HEK293 (cell line): ENCODE data around the gene GNAT1.

Experiments
- CTCF ChIA-PET: fragments of 350-600 bp; formaldehyde crosslinking; extraction: SDS; loops from one replicate; lab custom pipeline; 2021; ENCODE audit warnings: antibody characterized with exemption; lab: Yijun Ruan, JAX
- POLR2A ChIA-PET: fragments of 300-600 bp; formaldehyde crosslinking; extraction: SDS; loops from one replicate; lab custom pipeline; 2020; ENCODE audit warnings: antibody characterized with exemption, inconsistent platforms; lab: Yijun Ruan, JAX
- H3K27ac ChIP-seq: fragments of 200-500 bp; sonication (Bioruptor generic); 2 replicates; pipeline ENCODE4 v1.5.1; 2014; ENCODE audit warnings: low read depth, low read length, control low read depth, inconsistent platforms; ENCODE audit errors: extremely low read depth
- H3K36me3 ChIP-seq, 2 experiments: fragments of 200-500 bp in 1 of 2; sonication (Bioruptor generic) in 1 of 2; 1 replicate in 1 of 2; 2 replicates in 1 of 2; pipeline ENCODE4 v1.5.1; 2014 to 2017; ENCODE audit warnings: inconsistent platforms in 2 of 2, low read length in 2 of 2; ENCODE audit not compliant: control insufficient read depth in 2 of 2, insufficient read depth in 1 of 2
- H3K4me1 ChIP-seq: fragments of 200-500 bp; sonication (Bioruptor generic); 2 replicates; pipeline ENCODE4 v1.5.1; 2014; ENCODE audit warnings: mild to moderate bottlenecking, low read length, inconsistent platforms; ENCODE audit not compliant: control insufficient read depth, insufficient read depth
- H3K4me3 ChIP-seq: 2 replicates; pipeline ENCODE4 v1.5.1; 2011; ENCODE audit warnings: low read depth, mild to moderate bottlenecking, control low read depth, low read length, moderate library complexity
- H3K9me3 ChIP-seq: fragments of 200-500 bp; sonication (Bioruptor generic); 2 replicates; pipeline ENCODE4 v1.5.1; 2014; ENCODE audit warnings: low read depth, low read length, inconsistent platforms; ENCODE audit not compliant: control insufficient read depth, insufficient read depth
- BCL6B ChIP-seq: fragments of 450-650 bp; formaldehyde crosslinking; IDR thresholded peaks from 2 replicates; pipeline ENCODE4 v1.5.1; 2017; ENCODE audit warnings: missing biosample characterization, missing genetic modification characterization
- GLIS1 ChIP-seq: fragments of 450-650 bp; formaldehyde crosslinking; IDR thresholded peaks from 2 replicates; pipeline ENCODE4 v1.5.1; 2016; ENCODE audit warnings: missing biosample characterization, missing genetic modification characterization
- HOXC10 ChIP-seq: sonication (generic); formaldehyde crosslinking; IDR thresholded peaks from 2 replicates; pipeline ENCODE4 v1.8.1; 2023; ENCODE audit warnings: mild to moderate bottlenecking, missing genetic modification reagents
- IKZF3 ChIP-seq: fragments of 450-650 bp; IDR thresholded peaks from 2 replicates; pipeline ENCODE4 v1.5.0; 2018; ENCODE audit warnings: missing biosample characterization, mild to moderate bottlenecking, missing genetic modification characterization, moderate library complexity
- KLF1 ChIP-seq: fragments of 450-650 bp; formaldehyde crosslinking; IDR thresholded peaks from 2 replicates; pipeline ENCODE4 v1.5.1; 2016; ENCODE audit warnings: missing biosample characterization, missing genetic modification characterization
- OVOL3 ChIP-seq: fragments of 450-650 bp; formaldehyde crosslinking; IDR thresholded peaks from 2 replicates; pipeline ENCODE4 v1.5.1; 2016; ENCODE audit warnings: missing biosample characterization, missing genetic modification characterization
- TCF7L2 ChIP-seq: IDR thresholded peaks from 2 replicates; pipeline ENCODE4 v1.6.1; 2011; ENCODE audit warnings: low read depth, mild to moderate bottlenecking, inconsistent platforms, low read length, moderate library complexity, borderline replicate concordance
- TRIM28 ChIP-seq: IDR thresholded peaks from 2 replicates; pipeline ENCODE4 v1.6.1; 2011; ENCODE audit warnings: low read length, control low read depth, borderline replicate concordance
- WT1 ChIP-seq: fragments of 450-650 bp; formaldehyde crosslinking; IDR thresholded peaks from 2 replicates; pipeline ENCODE4 v1.5.1; 2016; ENCODE audit warnings: missing biosample characterization, missing genetic modification characterization
- YY1 ChIP-seq: fragments of 450-650 bp; formaldehyde crosslinking; IDR thresholded peaks from 2 replicates; pipeline ENCODE4 v1.5.1; 2018; ENCODE audit warnings: missing biosample characterization, missing genetic modification characterization
- ZBTB48 ChIP-seq: fragments of 450-650 bp; formaldehyde crosslinking; IDR thresholded peaks from 2 replicates; pipeline ENCODE4 v1.5.1; 2016; ENCODE audit warnings: missing biosample characterization, missing genetic modification characterization
- ZFP69B ChIP-seq: fragments of 450-650 bp; formaldehyde crosslinking; IDR thresholded peaks from 2 replicates; pipeline ENCODE4 v1.5.1; 2016; ENCODE audit warnings: missing biosample characterization, missing genetic modification characterization
- ZNF140 ChIP-seq: fragments of 450-650 bp; formaldehyde crosslinking; IDR thresholded peaks from 2 replicates; pipeline ENCODE4 v1.5.1; 2016; ENCODE audit warnings: missing biosample characterization, missing genetic modification characterization
- ZNF202 ChIP-seq: fragments of 450-650 bp; formaldehyde crosslinking; IDR thresholded peaks from 2 replicates; pipeline ENCODE4 v1.5.1; 2016; ENCODE audit warnings: missing biosample characterization, missing genetic modification characterization, borderline replicate concordance
- ZNF324 ChIP-seq: fragments of 450-650 bp; formaldehyde crosslinking; IDR thresholded peaks from 2 replicates; pipeline ENCODE4 v1.5.1; 2016; ENCODE audit warnings: missing biosample characterization, missing genetic modification characterization
- ZNF335 ChIP-seq: fragments of 450-650 bp; formaldehyde crosslinking; conservative IDR thresholded peaks from 2 replicates; pipeline ENCODE4 v1.5.1; 2016; ENCODE audit warnings: missing biosample characterization, missing genetic modification characterization
- ZNF350 ChIP-seq: fragments of 450-650 bp; formaldehyde crosslinking; IDR thresholded peaks from 2 replicates; pipeline ENCODE4 v1.5.0; 2017; ENCODE audit warnings: missing biosample characterization, mild to moderate bottlenecking, missing genetic modification characterization
- ZNF501 ChIP-seq: fragments of 450-650 bp; formaldehyde crosslinking; IDR thresholded peaks from 2 replicates; pipeline ENCODE4 v1.5.1; 2016; ENCODE audit warnings: missing biosample characterization, missing genetic modification characterization
- ZNF521 ChIP-seq: fragments of 450-650 bp; formaldehyde crosslinking; IDR thresholded peaks from 2 replicates; pipeline ENCODE4 v1.5.1; 2017; ENCODE audit warnings: missing biosample characterization, mild to moderate bottlenecking, missing genetic modification characterization
- ZNF530 ChIP-seq: fragments of 450-650 bp; formaldehyde crosslinking; IDR thresholded peaks from 2 replicates; pipeline ENCODE4 v1.5.1; 2016; ENCODE audit warnings: low read depth, missing biosample characterization, missing genetic modification characterization
- ZNF623 ChIP-seq: fragments of 450-650 bp; formaldehyde crosslinking; IDR thresholded peaks from 2 replicates; pipeline ENCODE4 v1.5.1; 2016; ENCODE audit warnings: missing biosample characterization, missing genetic modification characterization
- ZNF660 ChIP-seq: fragments of 450-650 bp; IDR thresholded peaks from 2 replicates; pipeline ENCODE4 v1.5.1; 2018; ENCODE audit warnings: missing biosample characterization, mild to moderate bottlenecking, missing genetic modification characterization
- ZNF664 ChIP-seq: fragments of 450-650 bp; formaldehyde crosslinking; IDR thresholded peaks from 2 replicates; pipeline ENCODE4 v1.5.1; 2016; ENCODE audit warnings: missing biosample characterization, missing genetic modification characterization
- ZNF670 ChIP-seq: fragments of 450-650 bp; formaldehyde crosslinking; IDR thresholded peaks from 2 replicates; pipeline ENCODE4 v1.5.1; 2016; ENCODE audit warnings: missing biosample characterization, missing genetic modification characterization, low read depth
- ZNF776 ChIP-seq: fragments of 450-650 bp; formaldehyde crosslinking; IDR thresholded peaks from 2 replicates; pipeline ENCODE4 v1.5.0; 2017; ENCODE audit warnings: missing biosample characterization, missing genetic modification characterization, borderline replicate concordance
- ZNF830 ChIP-seq: fragments of 450-650 bp; IDR thresholded peaks from 2 replicates; pipeline ENCODE4 v1.5.0; 2018; ENCODE audit warnings: missing biosample characterization, missing genetic modification characterization, low read depth, mild to moderate bottlenecking, moderate library complexity
- TF ChIP-seq, protein P1 (sequence below): fragments of 450-650 bp; formaldehyde crosslinking; IDR thresholded peaks from 2 replicates; pipeline ENCODE4 v1.5.1; 2016; ENCODE audit warnings: missing biosample characterization, missing genetic modification characterization
- TF ChIP-seq, protein P2 (sequence below): sonication (generic); formaldehyde crosslinking; IDR thresholded peaks from 2 replicates; pipeline ENCODE4 v1.8.1; 2022; ENCODE audit warnings: mild to moderate bottlenecking, moderate library complexity, missing genetic modification reagents
- TF ChIP-seq, protein P3 (sequence below): fragments of 450-650 bp; formaldehyde crosslinking; IDR thresholded peaks from 2 replicates; pipeline ENCODE4 v1.5.1; 2017; ENCODE audit warnings: missing biosample characterization, missing genetic modification characterization

Gene GNAT1

GRCh38 chr3:50168791-50169190, 22.6 kb upstream of the GNAT1 start (continued):
- TF ChIP-seq, protein P1, sequence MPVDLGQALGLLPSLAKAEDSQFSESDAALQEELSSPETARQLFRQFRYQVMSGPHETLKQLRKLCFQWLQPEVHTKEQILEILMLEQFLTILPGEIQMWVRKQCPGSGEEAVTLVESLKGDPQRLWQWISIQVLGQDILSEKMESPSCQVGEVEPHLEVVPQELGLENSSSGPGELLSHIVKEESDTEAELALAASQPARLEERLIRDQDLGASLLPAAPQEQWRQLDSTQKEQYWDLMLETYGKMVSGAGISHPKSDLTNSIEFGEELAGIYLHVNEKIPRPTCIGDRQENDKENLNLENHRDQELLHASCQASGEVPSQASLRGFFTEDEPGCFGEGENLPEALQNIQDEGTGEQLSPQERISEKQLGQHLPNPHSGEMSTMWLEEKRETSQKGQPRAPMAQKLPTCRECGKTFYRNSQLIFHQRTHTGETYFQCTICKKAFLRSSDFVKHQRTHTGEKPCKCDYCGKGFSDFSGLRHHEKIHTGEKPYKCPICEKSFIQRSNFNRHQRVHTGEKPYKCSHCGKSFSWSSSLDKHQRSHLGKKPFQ (tag by site-specific recombination) = no peak
- TF ChIP-seq ZNF350 (tag by site-specific recombination) (no peak), BCL6B (tag by site-specific recombination) (no peak), ZFP69B (no peak), ZNF521 (tag by site-specific recombination) (no peak), ZNF324 (tag by site-specific recombination) (no peak), YY1 (tag by site-specific recombination) (no peak), ZNF335 (tag by site-specific recombination) (no peak), ZNF202 (no peak), OVOL3 (tag by site-specific recombination) (no peak), ZNF830 (tag by site-specific recombination) (no peak), ZNF664 (tag by site-specific recombination) (no peak), KLF1 (tag by site-specific recombination) (no peak), ZNF140 (tag by site-specific recombination) (no peak)
- TF ChIP-seq, protein P2, sequence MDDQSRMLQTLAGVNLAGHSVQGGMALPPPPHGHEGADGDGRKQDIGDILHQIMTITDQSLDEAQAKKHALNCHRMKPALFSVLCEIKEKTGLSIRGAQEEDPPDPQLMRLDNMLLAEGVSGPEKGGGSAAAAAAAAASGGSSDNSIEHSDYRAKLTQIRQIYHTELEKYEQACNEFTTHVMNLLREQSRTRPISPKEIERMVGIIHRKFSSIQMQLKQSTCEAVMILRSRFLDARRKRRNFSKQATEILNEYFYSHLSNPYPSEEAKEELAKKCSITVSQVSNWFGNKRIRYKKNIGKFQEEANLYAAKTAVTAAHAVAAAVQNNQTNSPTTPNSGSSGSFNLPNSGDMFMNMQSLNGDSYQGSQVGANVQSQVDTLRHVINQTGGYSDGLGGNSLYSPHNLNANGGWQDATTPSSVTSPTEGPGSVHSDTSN (CRISPR knock-in tag) = no peak

DNA sequence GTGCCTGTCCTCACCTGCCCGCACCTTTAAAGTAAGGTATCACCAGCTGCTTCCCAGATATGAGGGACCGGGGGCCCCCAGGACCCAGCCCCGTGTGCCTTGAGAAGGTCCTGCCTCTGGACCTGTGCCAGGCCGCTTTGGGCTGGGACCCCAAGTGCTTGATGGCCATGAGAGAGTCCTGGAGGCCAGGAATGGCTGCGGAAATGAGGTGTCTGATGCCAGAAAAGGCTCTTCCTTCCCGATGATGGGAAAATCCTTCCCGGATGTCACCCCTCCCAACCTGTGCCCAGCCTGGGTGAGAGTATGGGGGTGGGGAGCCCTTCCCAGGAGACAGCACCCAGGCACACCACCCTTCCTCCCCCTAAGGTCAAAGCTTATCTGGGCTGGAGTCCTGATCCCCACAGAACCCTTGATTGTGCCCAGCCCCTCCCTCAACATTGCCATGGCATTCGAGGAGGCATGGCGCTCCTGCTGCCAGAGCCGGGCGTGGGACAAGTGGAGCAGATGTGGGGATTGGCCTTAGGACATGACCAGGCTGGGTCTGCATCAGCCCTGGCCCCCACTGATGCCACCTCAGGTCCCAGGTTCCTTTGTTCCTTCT, 22.1 kb upstream of the GNAT1 start:
- TF ChIP-seq IKZF3 (tag by site-specific recombination) (0 out of 2 replicates have a peak, but pooled peaks have one; percentile 7), ZNF530 (tag by site-specific recombination) (no peak), TRIM28 (no peak)
- ChIA-PET POLR2A (no interaction called here), CTCF (interaction anchor here (0.6 kb wide), 1 partner anchor 30 kb away, joined by 4 read pairs; no protein-coding TSS in a partner anchor)
- Histone ChIP-seq H3K4me1 (peaks cover 10% of the 10 kb centered on the region), H3K27ac (no peak overlapping the region), H3K4me3 (no peak overlapping the region), H3K36me3 (peaks cover 0 to 22% of the 10 kb centered on the region in 2 experiments; a peak in 1 of 3 replicates), H3K9me3 (no peaks in the 10 kb centered on the region)

DNA sequence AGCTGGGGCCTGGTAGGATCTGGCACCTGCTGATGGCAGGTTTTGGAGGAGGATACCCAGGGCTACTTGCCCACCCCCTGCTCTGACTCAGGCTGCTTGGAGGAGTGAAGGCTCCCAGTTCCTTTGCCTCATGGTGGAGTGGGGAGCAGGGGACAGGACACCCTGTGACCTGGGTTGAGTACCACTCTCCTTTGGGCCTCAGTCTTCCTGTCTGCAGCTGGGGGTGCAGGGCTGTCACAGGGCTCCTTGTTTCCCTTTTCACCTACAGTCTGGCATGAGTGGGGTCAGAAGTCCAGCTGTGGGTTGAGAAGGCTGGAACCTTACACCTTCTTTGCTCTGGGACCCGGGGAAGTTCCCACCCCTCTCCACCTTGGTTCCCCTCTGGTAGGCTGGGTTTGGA, 21.6 kb upstream of the GNAT1 start:
- ChIA-PET CTCF (interaction anchor here (0.6 kb wide), 1 partner anchor 31 kb away, joined by 4 read pairs; no protein-coding TSS in a partner anchor), POLR2A (no interaction called here)
- Histone ChIP-seq H3K9me3 (no peaks in the 10 kb centered on the region), H3K4me1 (peaks cover 10% of the 10 kb centered on the region), H3K36me3 (peaks cover 0 to 22% of the 10 kb centered on the region in 2 experiments; a peak in 1 of 3 replicates), H3K4me3 (no peak overlapping the region), H3K27ac (no peak overlapping the region)
- TF ChIP-seq ZNF660 (tag by site-specific recombination) = no peak
- no peak for TF ChIP-seq WT1 (tag by site-specific recombination)
- TF ChIP-seq, protein P3, sequence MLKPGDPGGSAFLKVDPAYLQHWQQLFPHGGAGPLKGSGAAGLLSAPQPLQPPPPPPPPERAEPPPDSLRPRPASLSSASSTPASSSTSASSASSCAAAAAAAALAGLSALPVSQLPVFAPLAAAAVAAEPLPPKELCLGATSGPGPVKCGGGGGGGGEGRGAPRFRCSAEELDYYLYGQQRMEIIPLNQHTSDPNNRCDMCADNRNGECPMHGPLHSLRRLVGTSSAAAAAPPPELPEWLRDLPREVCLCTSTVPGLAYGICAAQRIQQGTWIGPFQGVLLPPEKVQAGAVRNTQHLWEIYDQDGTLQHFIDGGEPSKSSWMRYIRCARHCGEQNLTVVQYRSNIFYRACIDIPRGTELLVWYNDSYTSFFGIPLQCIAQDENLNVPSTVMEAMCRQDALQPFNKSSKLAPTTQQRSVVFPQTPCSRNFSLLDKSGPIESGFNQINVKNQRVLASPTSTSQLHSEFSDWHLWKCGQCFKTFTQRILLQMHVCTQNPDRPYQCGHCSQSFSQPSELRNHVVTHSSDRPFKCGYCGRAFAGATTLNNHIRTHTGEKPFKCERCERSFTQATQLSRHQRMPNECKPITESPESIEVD (tag by site-specific recombination) = no peak
- no peak for TF ChIP-seq GLIS1
- no peak for TF ChIP-seq ZNF623 (tag by site-specific recombination)
- TF ChIP-seq ZNF670 (tag by site-specific recombination) = no peak
- no peak for TF ChIP-seq ZNF202
- TF ChIP-seq HOXC10 (CRISPR knock-in tag) = no peak
- TF ChIP-seq ZNF501 = no peak
- no peak for TF ChIP-seq TCF7L2
- TF ChIP-seq ZNF776 = no peak
- no peak for TF ChIP-seq YY1 (tag by site-specific recombination)
- no peak for TF ChIP-seq ZBTB48
